Adrenal gland (tissue), 12 donors: ENCODE measurements around the gene COL19A1. TPM values are rescaled to one million over a fixed set of nuclear protein-coding genes. Genes with fewer than 3 reads are reported as not detected.

Source experiments
- DNase-seq, 7 donors: peaks; one replicate each; pipeline ENCODE4 v3.0.0-alpha.2; 2019 to 2020
- H3K27ac ChIP-seq, 5 donors: fragments of 200-600 bp; sonication (generic) in 4 of 5; 1 replicate in 3 of 5; 2 replicates in 2 of 5; pipeline versions ENCODE4 v1.5.1 to v1.8.0; 2016 to 2020; ENCODE audit warnings: mild to moderate bottlenecking in 1 of 5
- H3K27me3 ChIP-seq: fragments of 200-600 bp; 2 replicates; pipeline ENCODE4 v1.8.0; 2021
- H3K36me3 ChIP-seq, 2 donors: fragments of 200-600 bp; replicated peaks in 1 of 2; 1 replicate in 1 of 2; 2 replicates in 1 of 2; pipeline versions ENCODE4 v1.5.1 to v1.8.0; 2018 to 2022
- H3K4me1 ChIP-seq, 2 donors: fragments of 200-600 bp; replicated peaks in 1 of 2; 1 replicate in 1 of 2; 2 replicates in 1 of 2; pipeline versions ENCODE4 v1.5.1 to v1.8.0; 2018 to 2021
- H3K4me3 ChIP-seq, 4 donors: fragments of 200-600 bp; sonication (generic) in 3 of 4; one replicate each; pipeline ENCODE4 v1.5.1; 2016 to 2018
- H3K9me3 ChIP-seq, 3 donors: fragments of 200-600 bp; sonication (generic) in 1 of 3; replicated peaks in 1 of 3; 1 replicate in 2 of 3; 2 replicates in 1 of 3; pipeline versions ENCODE4 v1.5.1 to v1.8.0; 2016 to 2021
- CTCF ChIP-seq, 6 experiments: fragments of 450-650 bp in 4 of 6; fragments of 200-600 bp in 2 of 6; sonication (generic) in 1 of 6; IDR thresholded peaks; 1 replicate in 5 of 6; 2 replicates in 1 of 6; pipeline versions ENCODE4 v1.5.1 to v1.8.0; 2016 to 2021; ENCODE audit warnings: antibody characterized with exemption in 6 of 6, mild to moderate bottlenecking in 2 of 6, moderate library complexity in 1 of 6
- POLR2A ChIP-seq, 2 donors: fragments of 450-650 bp; IDR thresholded peaks; one replicate each; pipeline ENCODE4 v1.6.1; 2017; ENCODE audit warnings: antibody characterized with exemption in 2 of 2, mild to moderate bottlenecking in 2 of 2, moderate library complexity in 1 of 2
- WGBS, 4 donors: extraction: QIAGEN DNeasy Blood & Tissue Kit in 2 of 4; methylation state at CpG; one replicate each; pipeline versions ENCODE4 v1.1.5 to v1.1.7; 2013 to 2017; 5-methylcytosine and 5-hydroxymethylcytosine counted together
- intact Hi-C, 2 donors: fragments of 100-400 bp; cut with DNase I; formaldehyde crosslinking; loops; one replicate each; pipeline versions ENCODE4 v1.14.1 to v1.15.0; 2022 to 2023
- polyA plus RNA-seq, 3 donors: library from polyadenylated mRNA; stranded (reverse); fragments of 200-250 nt in 2 of 3; fragments of 350-450 nt in 1 of 3; fragmentation: Illumina TruSeq in 1 of 3; extraction: RNeasy Lipid Tissue Mini Kit (QIAGEN cat#74804) in 1 of 3; gene quantifications; one replicate each; pipeline ENCODE4 v1.2.3, GENCODE V29; 2013 to 2014
- total RNA-seq, 9 donors: library from RNA; depleted of rRNA in 4 of 9; stranded (reverse); fragments of >200 nt in 4 of 9; fragments of 120-200 nt in 1 of 9; fragmentation: NEBNext Ultra II Directional in 1 of 9; extraction: Animal tissue kit (Norgen Biotek cat#: 25700) in 1 of 9; gene quantifications; one replicate each; pipeline versions ENCODE4 v1.1.0 to v1.2.4, GENCODE V29; 2013 to 2023
- donor health status: healthy with polysubstance abuse.
- donor health status: Bipolar disorder and iron deficiency.
- donor health status: DM: yes; HTN: yes; CAD: no.
- donor health status: DM: no; HTN: no; CAD: no.
- donor health status: DM: no; HTN: no; CAD: no.
- donor health status: DM: yes; HTN: yes; CAD: no.

The COL19A1 gene
- total and polyA plus RNA-seq, 12 donors: under 0.01 to 0.32 (median 0.11) TPM; not detected in 5

- H3K36me3 ChIP-seq: no peaks in the 10 kb centered on the region
- 58 to 70% (median 63%) methylated on average over 2 of the region's 2 CpGs for WGBS, 4 donors
- TF ChIP-seq CTCF (IDR thresholded peaks at IDR 0.05) (no peak), POLR2A (IDR thresholded peaks at IDR 0.05) (no peak)
- H3K27ac ChIP-seq: no peak overlapping the region
- intact Hi-C loops: loop anchor here in 1 of 2 donors (10.0 kb wide), 1 partner anchor 1569 kb away; no protein-coding TSS in a partner anchor
- no peaks in the 10 kb centered on the region for H3K9me3 ChIP-seq
- DNase-seq: no peak
- no peaks in the 10 kb centered on the region for H3K27me3 ChIP-seq
- no peaks in the 10 kb centered on the region for H3K4me1 ChIP-seq
- no peak overlapping the region for H3K4me3 ChIP-seq
Observed at GRCh38 chr6:69974193-69974592, 107.8 kb downstream of the COL19A1 start.

DNA sequence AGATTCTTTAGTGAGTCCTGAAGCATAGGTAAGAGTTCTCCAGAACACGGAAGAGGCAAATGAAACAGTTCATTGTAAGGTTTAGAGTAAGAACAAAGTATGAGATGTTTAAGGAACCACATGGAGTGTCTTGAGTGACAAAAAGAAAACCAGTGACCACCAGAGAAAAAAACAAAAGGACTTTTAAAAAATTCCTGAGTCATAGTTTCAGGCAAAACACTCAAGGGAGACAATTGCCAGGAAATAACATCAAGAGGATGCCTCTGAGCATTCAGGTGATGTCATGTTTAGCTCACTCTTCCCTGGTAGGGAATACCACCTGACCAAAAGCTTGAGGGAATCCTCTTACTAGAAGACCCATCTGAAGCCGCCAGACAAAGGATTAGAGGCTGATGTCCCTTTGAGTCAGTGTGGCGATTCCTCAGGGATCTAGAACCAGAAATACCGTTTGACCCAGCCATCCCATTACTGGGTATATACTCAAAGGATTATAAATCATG is 110.3 kb downstream of the COL19A1 start:
- no peaks in the 10 kb centered on the region for H3K36me3 ChIP-seq
- no peak overlapping the region for H3K4me3 ChIP-seq
- 70 to 80% (median 78%) methylated on average over 4 of the region's 4 CpGs for WGBS, 4 donors
- no peaks in the 10 kb centered on the region for H3K4me1 ChIP-seq
- TF ChIP-seq POLR2A (IDR thresholded peaks at IDR 0.05) (no peak), CTCF (IDR thresholded peaks at IDR 0.05) (no peak)
- H3K27ac ChIP-seq: no peak overlapping the region
- DNase-seq: no peak
- H3K27me3 ChIP-seq: no peaks in the 10 kb centered on the region
- no peaks in the 10 kb centered on the region for H3K9me3 ChIP-seq
- intact Hi-C loops: loop anchor here in 1 of 2 donors (10.0 kb wide), 1 partner anchor 1572 kb away; no protein-coding TSS in a partner anchor

GRCh38 chr6:69980624-69981023 is 114.3 kb downstream of the COL19A1 start:
- Histone ChIP-seq H3K36me3 (no peaks in the 10 kb centered on the region), H3K4me3 (no peak overlapping the region), H3K9me3 (no peaks in the 10 kb centered on the region), H3K4me1 (no peaks in the 10 kb centered on the region), H3K27me3 (no peaks in the 10 kb centered on the region), H3K27ac (no peak overlapping the region)
- DNase-seq: no peak
- intact Hi-C loops: no loop called here
- 79 to 91% (median 83%) methylated on average over 2 of the region's 2 CpGs for WGBS, 4 donors
- TF ChIP-seq CTCF (IDR thresholded peaks at IDR 0.05) (no peak), POLR2A (IDR thresholded peaks at IDR 0.05) (no peak)

DNA sequence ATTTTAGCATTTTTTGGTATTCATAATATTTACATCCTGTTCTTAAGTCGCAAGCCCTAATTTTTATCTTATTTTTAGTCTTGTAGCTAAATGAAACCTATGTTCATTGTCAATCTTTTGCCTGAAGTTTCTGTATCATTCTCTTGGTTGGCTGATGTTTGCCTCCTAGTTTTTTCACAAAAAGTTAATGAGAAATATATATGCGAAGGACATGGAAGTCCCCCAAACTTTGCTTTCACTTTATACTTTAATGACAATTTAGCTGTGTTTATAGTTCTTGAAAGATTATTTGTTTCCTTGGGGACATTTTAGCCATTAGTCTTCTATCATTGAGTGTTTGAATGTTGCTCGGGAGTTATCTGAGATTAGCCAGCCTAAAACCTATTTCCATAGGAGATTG is 118.2 kb downstream of the COL19A1 start:
- TF ChIP-seq CTCF (IDR thresholded peaks at IDR 0.05): no peak
- TF ChIP-seq POLR2A (IDR thresholded peaks at IDR 0.05): no peak
- no peak overlapping the region for H3K27ac ChIP-seq
- no peaks in the 10 kb centered on the region for H3K36me3 ChIP-seq
- H3K4me3 ChIP-seq: no peak overlapping the region
- 68 to 82% (median 77%) methylated on average over 3 of the region's 3 CpGs for WGBS, 4 donors
- no peaks in the 10 kb centered on the region for H3K9me3 ChIP-seq
- intact Hi-C loops: no loop called here
- DNase-seq: no peak
- no peaks in the 10 kb centered on the region for H3K4me1 ChIP-seq
- no peaks in the 10 kb centered on the region for H3K27me3 ChIP-seq
